ENCODE results near the gene AUTS2. TPM values are rescaled to one million over a fixed set of nuclear protein-coding genes. Genes with fewer than 3 reads are reported as not detected.

Gene AUTS2
- total RNA-seq, 1 donor from 2014 or later, result 5.2 TPM

DNA sequence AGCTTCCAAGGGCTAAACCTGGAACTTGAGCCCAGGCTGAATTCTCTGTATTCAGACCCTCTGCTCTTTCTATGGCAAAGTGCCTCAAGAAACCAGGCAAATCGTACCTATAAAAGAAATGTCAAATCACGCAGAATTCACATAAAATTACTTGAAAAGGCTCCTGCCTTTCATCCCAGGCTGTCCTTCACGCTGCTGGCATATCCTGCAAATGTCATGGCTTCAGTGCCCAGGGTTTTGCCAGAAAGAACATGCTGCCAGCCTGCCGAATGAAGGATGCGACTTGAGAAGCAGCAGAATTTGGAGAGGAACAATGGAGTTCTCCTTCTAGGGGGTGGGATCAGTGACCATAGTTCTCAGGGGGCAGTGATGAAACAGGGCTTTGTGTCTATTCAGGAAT, 931.2 kb downstream of the AUTS2 start:
- intact Hi-C loops (cut with DNase I), result no loop called here

GRCh38 chr7:70529914-70530585, 931.8 kb downstream of the AUTS2 start:
- no peak for DNase-seq
- no peak for ATAC-seq (ENCODE audit: poor library complexity)
- intact Hi-C loops (cut with DNase I), result no loop called here

More for the DNA sequence above, 931.2 kb downstream of the AUTS2 start:
- DNase-seq (no peak), ATAC-seq (ENCODE audit: poor library complexity) (no peak)

DNA sequence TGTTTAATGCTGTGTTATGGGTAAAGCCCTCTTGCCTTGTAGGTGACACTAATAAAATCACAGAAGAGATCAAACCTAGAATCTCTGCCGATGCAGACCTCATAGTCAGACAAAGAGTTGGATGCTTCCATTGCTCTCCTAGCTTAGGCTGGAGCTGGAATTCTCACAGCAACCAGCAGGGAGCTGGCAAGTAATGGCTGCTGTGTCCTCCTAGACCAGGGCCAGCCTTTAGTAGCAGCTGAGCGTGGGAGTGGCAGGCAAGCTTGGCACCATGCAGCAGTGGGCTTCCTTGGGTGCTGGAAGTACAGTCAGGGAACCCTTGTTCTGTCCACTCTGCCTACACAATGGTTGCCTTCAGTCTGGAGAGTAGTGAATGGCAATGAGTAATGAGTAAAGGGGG, 935.3 kb downstream of the AUTS2 start:
- ATAC-seq (ENCODE audit: poor library complexity) (no peak), DNase-seq (no peak)
- intact Hi-C loops (cut with DNase I), result no loop called here

DNA sequence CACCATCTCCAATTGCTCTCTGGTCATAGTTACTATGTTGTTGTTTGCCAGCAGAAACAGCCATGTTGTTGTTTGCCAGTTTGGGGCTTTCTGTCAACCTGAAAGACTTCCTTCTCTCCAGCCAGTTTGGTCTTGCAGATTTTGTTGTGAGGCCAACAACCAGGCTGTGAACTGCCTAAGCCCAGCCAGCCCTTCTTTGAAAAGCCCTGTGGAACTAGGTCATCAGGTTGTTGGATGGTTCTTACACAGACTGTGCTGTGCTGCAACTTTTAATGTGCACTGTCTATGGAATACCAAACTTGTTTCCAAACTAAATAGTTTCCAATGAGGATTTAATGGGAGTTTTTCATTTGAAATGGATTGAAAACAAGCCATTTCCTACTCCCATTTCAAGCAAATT, 940.9 kb downstream of the AUTS2 start:
- ATAC-seq (ENCODE audit: poor library complexity) (peak; percentile 38), DNase-seq (no peak)
- intact Hi-C loops (cut with DNase I), result no loop called here

DNA sequence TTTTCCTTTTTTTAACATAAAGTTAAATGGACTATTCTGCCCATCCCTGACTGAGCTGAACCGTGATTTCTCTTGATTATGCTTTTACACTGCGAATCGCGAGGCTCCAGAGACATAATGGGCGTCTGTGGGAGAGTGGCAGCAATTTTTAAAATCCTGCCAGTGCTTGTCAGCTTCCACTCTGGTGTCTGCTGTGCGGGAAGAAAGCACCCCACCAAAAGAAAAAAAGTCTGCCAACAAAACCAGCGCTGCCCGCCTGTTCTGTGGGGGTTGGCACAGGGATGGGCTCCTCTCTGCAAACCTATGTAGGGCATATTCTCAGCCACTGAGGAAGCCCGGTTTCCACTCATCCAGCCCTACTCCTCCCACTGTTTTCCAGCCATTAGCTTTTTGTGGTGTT, 941.3 kb downstream of the AUTS2 start:
- intact Hi-C loops (cut with DNase I), result no loop called here
- ATAC-seq (ENCODE audit: poor library complexity), result no peak
- no peak for DNase-seq

- ATAC-seq (ENCODE audit: poor library complexity) (no peak), DNase-seq (no peak)
- intact Hi-C loops (cut with DNase I), result no loop called here
Measured at GRCh38 chr7:70540641-70541040, 942.4 kb downstream of the AUTS2 start.

DNA sequence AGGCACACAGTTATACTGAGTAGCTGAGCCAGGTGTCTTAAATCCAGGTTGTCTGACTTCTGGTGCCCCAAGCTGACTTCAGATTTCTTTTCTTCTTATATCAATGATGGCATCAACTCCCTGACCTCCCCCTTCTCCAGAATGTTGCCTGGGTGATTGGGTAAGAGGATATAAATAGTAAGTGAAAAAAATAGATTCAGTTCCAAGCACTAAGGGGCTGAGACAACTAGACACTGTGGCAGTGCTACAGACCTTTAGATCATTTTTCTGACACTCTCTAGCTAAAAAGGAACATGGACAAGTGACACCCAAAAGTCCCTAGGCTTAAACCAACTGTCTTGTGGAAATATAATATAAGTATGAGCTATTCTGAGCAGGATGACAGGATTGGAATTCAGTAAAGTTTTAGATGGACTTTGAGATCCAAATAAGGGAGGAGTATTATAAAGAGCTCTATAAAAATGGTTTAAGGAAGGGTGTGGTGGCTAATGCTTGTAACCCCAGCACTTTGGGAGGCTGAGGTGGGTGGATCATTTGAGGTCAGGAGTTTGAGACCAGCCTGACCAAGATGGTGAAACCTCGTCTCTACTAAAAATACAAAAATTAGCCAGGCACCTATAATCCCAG, 944.6 kb downstream of the AUTS2 start:
- ATAC-seq (ENCODE audit: poor library complexity) (peak; percentile 67), DNase-seq (no peak)
- intact Hi-C loops (cut with DNase I), result no loop called here

DNA sequence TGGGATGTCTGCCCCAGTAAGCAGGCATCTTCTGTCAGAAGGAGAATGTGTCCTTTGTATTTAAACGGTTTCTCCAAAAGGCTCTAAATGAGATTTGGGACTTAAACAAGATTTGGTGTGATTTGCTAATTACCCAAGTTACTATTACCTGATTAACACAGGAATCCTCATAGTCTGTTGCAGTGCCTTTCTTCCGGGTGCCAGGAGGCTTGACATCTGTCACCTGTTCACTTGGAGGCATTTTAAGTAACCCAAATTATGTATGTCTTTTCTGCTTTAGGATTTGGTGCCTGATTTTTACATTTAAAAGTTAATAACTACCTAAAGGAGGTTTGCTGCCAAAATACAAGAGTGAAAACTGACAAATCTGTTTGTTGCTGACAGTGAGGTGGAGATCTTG, 945.7 kb downstream of the AUTS2 start:
- intact Hi-C loops (cut with DNase I), result no loop called here
- ATAC-seq (ENCODE audit: poor library complexity) (no peak), DNase-seq (no peak)

DNA sequence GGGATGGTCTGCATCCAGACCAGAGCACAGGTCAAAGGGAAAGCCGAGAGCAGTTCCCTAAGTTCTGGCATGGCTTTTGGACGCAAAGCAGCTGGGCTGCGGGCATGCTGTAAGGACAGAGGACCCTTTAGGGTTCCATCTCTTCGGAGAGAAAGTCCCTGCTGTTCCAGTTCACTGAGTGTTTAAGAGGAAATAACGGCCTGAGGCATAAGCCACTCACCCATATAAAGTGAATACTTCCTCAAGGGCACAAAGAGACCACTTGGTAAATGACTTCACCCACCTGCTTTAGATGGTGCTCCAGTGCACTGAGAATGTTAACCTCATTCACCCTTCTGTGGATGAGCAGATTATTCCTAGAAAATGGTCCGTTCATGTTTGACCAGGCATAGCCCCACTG, 946.9 kb downstream of the AUTS2 start:
- intact Hi-C loops (cut with DNase I), result no loop called here
- ATAC-seq (ENCODE audit: poor library complexity), result no peak

GRCh38 chr7:70552141-70552540, 953.9 kb downstream of the AUTS2 start:
- intact Hi-C loops (cut with DNase I), result no loop called here
- ATAC-seq (ENCODE audit: poor library complexity) (no peak), DNase-seq (no peak)

More for the DNA sequence above, 946.9 kb downstream of the AUTS2 start:
- DNase-seq, result no peak

GRCh38 chr7:70553364-70553763, 955.1 kb downstream of the AUTS2 start:
- intact Hi-C loops (cut with DNase I), result no loop called here
- DNase-seq, result no peak
- no peak for ATAC-seq (ENCODE audit: poor library complexity)

DNA sequence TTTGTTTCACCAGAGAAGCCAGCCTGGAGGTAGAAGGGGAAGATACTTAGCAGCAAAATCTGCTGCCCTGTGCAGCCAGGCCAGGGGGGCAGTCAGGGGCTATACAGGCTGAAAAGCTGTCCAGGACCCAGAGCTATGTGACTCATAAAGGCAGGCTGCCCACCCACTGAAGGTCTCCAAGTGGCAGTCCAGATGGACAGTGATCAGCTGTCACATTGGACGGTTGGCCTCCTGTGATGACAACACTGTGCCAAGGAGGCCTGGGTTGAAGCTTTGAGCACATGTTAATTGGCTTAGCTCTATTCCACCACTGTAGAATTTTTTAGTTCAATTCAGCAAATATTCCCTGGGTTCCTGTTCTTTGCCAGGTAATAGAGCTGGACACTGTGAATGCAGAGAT, 956.4 kb downstream of the AUTS2 start:
- intact Hi-C loops (cut with DNase I), result no loop called here
- DNase-seq (no peak), ATAC-seq (ENCODE audit: poor library complexity) (no peak)

GRCh38 chr7:70556761-70557160, 958.5 kb downstream of the AUTS2 start:
- intact Hi-C loops (cut with DNase I), result no loop called here
- DNase-seq (no peak), ATAC-seq (ENCODE audit: poor library complexity) (no peak)

DNA sequence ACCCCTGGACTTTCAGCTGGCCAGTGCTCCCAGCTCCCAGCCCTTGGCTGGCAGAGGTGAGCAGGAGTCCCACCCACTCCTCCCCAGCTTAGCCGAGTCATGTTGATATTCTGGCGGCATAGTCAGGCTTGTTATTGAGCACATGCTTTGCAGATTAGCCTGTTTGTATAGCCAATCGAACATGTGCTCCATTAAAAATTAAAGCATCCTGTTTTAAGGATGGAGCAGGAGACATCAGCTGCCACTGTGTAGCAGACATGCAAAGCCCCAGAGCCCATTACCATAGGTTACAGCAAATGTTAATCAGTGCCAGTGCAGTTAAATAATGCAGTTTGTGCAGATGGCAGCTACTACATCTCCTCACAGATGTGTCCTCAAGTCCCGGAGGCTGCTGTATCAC, 959.1 kb downstream of the AUTS2 start:
- DNase-seq, result no peak
- ATAC-seq (ENCODE audit: poor library complexity), result no peak
- intact Hi-C loops (cut with DNase I), result no loop called here

DNA sequence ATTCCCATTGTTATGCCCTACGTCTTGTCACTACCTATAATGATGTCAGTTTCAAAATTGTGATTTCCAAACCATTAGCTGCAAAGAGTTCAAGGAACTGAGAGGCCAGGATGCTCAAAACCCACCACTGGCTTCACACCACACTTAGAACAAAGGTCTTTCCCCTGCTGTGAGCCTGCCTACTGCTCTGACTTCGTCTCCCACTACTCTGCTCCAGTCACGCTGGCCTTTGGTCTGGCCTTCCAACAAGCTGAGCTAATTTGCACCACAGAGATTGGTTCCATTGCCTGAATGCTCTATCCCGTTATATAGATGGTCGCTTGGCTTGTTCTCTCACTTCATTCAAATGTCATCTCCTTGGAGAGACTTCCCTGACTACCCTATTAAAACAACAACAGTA, 961.5 kb downstream of the AUTS2 start:
- ATAC-seq (ENCODE audit: poor library complexity) (no peak), DNase-seq (no peak)
- intact Hi-C loops (cut with DNase I), result no loop called here

GRCh38 chr7:70563960-70564359, 965.7 kb downstream of the AUTS2 start:
- intact Hi-C loops (cut with DNase I), result no loop called here
- no peak for ATAC-seq (ENCODE audit: poor library complexity)
- DNase-seq, result no peak

DNA sequence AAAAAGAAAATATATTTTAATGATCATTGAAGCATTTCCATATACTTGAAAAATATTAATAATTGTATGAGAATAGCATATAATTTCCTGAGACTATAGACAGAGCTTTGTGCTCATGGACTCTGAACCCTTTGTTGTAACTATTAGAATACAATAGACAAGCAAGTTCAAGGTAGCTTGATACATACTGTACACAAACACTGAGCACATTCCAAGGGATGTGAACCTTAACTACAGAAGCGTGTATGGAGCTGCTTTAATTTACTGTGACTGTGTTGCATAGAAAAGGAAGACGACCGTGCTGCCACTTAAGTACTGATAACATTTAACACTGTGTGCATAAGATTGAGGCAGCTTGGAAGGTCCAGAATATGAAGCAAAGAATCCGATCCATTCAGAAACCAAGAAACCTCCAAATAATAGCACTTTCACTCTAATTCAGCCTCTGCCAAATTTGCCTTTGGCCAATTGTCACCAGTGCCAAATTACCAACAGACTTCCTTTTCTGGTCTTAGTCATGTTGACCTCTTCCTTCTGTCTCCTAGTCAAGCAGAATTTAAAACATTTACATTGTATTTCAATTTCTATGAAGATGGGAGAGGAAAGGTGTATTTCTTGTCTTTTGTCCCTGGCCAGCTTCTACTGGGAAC, 967.6 kb downstream of the AUTS2 start:
- DNase-seq (no peak), ATAC-seq (ENCODE audit: poor library complexity) (no peak)
- intact Hi-C loops (cut with DNase I), result no loop called here

DNA sequence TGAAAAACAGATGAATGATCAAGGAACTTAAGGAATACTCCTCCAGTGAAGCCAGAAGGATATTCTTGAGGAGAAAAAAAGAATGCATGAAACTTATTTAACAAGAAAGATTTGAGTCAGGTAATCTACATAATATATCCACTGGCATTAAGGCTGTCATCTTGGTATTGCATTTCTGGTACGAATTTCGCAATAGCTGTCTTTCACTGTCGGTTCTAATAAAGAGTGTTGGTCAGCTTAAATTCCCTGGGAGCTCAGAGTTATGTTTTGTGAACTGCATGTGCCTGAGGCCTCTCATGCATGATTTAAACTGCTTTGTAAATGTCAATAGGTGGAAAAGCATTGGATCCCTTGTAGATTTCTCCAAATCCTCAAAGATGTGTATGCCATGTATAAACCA, 968.4 kb downstream of the AUTS2 start:
- intact Hi-C loops (cut with DNase I), result no loop called here
- DNase-seq (no peak), ATAC-seq (ENCODE audit: poor library complexity) (no peak)

GRCh38 chr7:70568674-70569334, 970.5 kb downstream of the AUTS2 start:
- ATAC-seq (ENCODE audit: poor library complexity) (peak; percentile 85), DNase-seq (peak; percentile 58)
- intact Hi-C loops (cut with DNase I), result no loop called here

DNA sequence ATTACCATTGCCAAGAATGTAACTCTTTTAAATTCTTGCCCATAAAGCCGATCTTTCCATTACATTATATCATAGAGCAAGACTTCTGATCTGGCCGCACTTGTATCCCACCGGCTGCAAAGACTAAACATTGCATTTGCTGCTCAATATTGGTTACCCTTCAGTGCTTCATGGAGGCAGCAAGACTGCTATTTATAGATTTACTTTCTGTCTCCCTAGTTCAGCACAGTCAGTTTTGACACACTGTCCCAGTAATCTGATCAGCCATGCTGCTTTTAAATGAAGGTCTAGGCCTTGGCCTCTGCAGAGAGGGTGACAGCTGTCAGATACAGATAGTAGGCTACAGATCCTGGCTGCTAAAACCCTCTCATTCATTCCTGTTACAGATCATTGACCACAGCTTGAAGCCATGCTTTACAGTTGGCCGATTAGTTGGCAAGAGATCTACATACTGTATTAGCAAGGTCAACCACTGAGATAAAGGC, 971.1 kb downstream of the AUTS2 start:
- intact Hi-C loops (cut with DNase I), result no loop called here
- no peak for DNase-seq
- peak; percentile 43 for ATAC-seq (ENCODE audit: poor library complexity)
